Epithelial cell of proximal tubule (primary cell): ENCODE results near the gene DNAJC15. TPM values are rescaled to one million over a fixed set of nuclear protein-coding genes. Genes with fewer than 3 reads are reported as not detected.
A peak's percentile ranks its signal among the peaks of the same experiment; 100 is the strongest.
"Not testable (repeated sequence)": the region's sequence is repeated elsewhere in the genome, so short reads cannot be mapped to it uniquely, and the experiment has no call there.

ENCODE experiments used
- DNase-seq: peaks from one replicate; pipeline ENCODE4 v3.0.0-alpha.2; 2011; ENCODE audit warnings: low read depth
- H3K4me3 ChIP-seq: 2 replicates; pipeline ENCODE4 v1.5.1; 2011; ENCODE audit warnings: low read depth, mild to moderate bottlenecking, low read length
- CTCF ChIP-seq: conservative IDR thresholded peaks from 2 replicates; pipeline ENCODE4 v1.5.1; 2012; ENCODE audit warnings: low read depth, mild to moderate bottlenecking, low read length
- total RNA-seq: library from RNA; depleted of rRNA; stranded (reverse); fragments of >200 nt; gene quantifications from 2 replicates; pipeline ENCODE4 v1.2.3, GENCODE V29; 2015

DNAJC15 gene
- total RNA-seq, 1 donor from 2014 or later = 37.5 TPM

DNA sequence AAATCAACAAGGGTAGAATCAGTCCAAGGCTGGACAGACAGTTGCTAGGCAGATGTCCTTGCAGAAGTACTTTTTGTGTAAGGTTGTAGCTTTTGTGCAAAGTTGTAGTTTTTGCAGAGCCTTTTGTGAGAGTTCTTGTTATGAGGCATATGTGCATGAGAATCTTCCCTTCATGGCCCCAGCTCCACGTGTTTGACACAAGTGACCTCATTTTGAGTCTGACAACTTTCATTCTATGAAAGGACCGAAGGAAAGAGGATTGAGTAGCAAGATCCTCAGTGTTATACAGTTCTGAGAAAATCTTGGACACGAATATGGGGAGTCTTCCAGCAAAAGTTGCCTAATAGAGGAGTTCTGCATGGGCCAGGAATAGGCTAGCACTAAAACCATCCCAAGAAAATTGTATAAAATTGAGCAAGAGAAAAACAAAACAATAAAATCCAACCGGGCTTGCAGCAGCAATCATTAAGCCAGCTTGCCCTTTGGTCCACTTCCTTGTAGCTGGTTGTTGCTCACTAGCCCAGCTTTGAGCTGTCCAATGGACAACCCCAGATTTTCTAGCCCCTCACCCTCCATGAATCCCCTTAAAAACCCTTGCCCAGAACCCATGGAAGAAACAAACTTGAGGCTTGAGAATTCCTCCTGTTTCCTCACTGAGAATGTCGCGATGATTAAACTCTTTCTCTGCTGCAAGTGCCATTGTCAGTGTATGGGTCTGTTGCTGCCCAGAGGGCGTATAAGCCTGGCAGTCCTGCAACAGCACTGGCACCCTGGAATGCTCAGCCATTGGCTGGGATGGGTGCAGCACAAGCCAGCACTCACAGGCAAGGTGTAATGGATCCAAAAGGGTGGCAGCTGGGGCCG, 37.8 kb upstream of the DNAJC15 start:
- no peak for TF ChIP-seq CTCF
- DNase-seq = peak; percentile 70
- peak overlapping the region; percentile 1 for H3K4me3 ChIP-seq

DNA sequence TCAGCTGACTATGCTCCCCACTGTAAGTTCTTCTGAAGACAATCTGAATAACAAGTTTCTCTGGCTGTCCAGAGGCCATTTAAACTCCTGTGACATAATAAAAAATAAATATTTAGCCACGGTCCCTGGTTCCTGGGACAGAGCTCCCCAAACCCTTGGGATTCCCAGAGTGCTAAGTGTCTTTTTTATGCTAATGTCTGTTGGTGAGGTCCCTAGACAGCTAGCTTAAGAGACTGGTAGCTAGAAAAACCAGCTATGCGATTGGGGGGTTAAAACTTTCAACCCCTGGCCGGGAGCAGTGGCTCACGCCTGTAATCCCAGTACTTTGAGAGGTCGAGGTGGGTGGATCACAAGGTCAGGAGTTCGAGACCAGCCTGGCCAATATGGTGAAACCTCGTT, 37.2 kb upstream of the DNAJC15 start:
- DNase-seq = no peak
- no peak for TF ChIP-seq CTCF
- H3K4me3 ChIP-seq = no peak overlapping the region

DNA sequence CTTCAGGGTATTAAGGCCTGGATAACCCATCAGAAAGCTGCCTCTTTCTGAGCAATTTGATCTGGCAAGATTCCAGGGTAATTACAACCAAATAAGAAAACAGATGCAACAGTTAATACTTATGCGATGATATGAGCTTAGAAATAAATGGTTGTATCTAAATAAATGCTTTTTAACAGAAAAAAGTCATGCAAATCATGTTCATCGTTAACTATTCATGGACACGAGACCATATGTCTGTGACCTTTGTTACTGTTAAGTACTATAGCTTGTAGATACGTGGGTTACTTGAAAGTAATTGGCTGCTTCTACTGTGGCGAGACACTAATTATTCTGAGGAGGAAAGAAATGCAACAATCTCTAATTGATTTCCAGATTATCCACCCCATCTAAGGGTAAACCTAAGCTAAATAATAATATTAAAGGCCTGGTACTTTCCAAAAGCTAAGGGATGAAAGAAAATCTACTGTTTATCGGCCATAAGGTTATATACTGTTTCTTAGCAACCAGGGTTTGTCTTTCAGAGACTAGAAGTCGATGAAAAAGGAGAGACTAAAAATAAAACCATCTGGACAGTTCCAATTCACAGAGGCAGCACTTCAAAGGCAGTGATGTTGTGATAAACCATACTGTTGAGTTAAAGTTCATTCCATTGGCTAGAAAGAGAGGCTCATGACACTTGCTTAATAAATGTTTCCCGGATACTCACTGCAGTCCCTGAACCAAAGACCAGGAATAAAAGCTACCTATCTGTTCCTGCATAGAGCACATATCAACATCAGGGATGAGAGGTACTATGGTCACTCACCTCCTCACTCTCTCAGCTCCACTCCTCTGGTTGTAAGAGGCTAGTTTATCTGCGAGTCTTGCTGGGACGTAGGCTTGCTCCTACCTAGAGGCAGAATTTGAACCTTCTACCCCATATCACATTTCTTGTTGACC, 32.8 kb upstream of the DNAJC15 start:
- peak overlapping the region; percentile 73 for H3K4me3 ChIP-seq
- no peak for DNase-seq
- no peak for TF ChIP-seq CTCF

- DNase-seq = not testable (repeated sequence)
- H3K4me3 ChIP-seq = peak overlapping the region; percentile 73
Measured at GRCh38 chr13:42991233-42991897, 32.0 kb upstream of the DNAJC15 start.

DNA sequence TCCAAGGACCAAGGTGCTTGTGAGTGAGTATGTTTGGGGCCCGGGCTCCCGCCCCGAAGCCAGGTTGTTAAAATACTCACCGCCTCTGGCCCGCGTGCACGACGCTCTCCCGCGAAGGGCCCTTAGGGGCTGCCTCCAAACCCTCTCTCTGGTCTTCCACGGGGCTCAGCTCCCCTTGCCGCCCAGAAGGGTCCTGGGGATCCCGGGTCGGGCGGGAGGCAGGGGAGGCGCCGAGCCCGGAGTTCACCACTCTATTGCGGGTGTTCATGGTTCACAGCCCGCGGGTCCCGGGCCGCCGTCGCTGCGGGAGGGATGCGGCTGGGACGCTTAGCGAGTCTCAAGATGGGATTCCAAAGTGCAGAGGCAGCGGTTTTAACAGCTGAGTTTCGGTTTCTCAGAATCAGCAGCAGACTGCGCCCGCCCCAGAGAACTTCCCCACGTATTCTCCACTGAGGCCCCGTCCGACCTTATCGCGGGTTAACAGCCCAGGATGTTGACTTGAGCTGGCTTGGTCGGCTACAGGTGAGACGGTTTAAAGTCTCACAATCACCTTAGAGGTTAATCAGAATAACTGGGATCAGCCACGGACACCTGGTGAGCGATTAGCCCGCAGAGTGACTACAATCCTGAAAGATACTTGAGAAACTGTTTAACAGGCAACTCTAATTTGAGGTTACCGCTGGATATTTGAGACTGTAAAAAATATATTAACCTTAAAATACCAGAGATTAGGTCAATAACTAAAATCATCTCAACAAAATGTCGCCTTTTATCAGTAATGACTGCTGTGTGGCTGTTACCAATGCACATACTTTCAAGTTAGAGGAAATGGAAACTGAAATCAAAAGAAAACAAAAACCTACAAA, 31.3 kb upstream of the DNAJC15 start, which contains the start of gene EPSTI1:
Gene EPSTI1, minus strand, starts transcription at position 344 of the 866 bp plus-strand sequence. Its CDS starts 76 bp downstream, at position 268.
- H3K4me3 ChIP-seq = peak within 1 kb of the TSS; percentile 73
- DNase-seq = no peak
- no peak for TF ChIP-seq CTCF

DNA sequence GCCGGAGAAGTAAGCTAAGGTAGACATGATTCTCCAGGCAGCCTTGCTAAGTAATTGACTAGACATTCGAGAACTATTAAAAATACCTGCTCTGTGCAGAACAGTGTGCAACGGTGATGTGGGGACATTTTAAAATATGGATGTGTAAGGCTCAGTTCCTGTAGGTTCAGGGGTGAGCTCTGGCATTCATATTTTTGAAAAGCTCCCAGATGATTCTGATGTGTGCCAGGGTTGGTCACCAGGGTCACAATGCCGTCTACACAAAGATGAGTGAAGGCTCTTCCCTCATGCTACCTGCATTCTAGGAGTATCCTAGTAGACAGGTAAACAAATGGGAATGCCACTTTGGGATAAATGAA, 30.6 kb upstream of the DNAJC15 start:
- DNase-seq = no peak
- peak overlapping the region; percentile 73 for H3K4me3 ChIP-seq
- no peak for TF ChIP-seq CTCF
